ENCODE measurements around the gene TLR7. TPM values are rescaled to one million over a fixed set of nuclear protein-coding genes. Genes with fewer than 3 reads are reported as not detected.

Gene TLR7
- total RNA-seq, 6 experiments from 2014 or later: 0.10 to 0.58 (median 0.15) TPM

- Histone ChIP-seq H3K27ac (no peak overlapping the region), H3K36me3 (no peaks in the 10 kb centered on the region), H3K4me3 (no peak overlapping the region), H3K9me3 (no peaks in the 10 kb centered on the region), H3K4me1 (no peaks in the 10 kb centered on the region), H3K27me3 (no peaks in the 10 kb centered on the region)
- DNase-seq (no peak), ATAC-seq (no peak)
- intact Hi-C loops (cut with DNase I): loop anchor here (10.0 kb wide), 1 partner anchor 81 kb away; no protein-coding TSS in a partner anchor
- no peak for TF ChIP-seq CTCF (IDR thresholded peaks at IDR 0.05)
- TF ChIP-seq POLR2A (IDR thresholded peaks at IDR 0.05): no peak
- WGBS (ENCODE audit: insufficient coverage, low coverage, low lambda C conversion rate, missing lambda C conversion rate): 36% methylated on average over 2 of the region's 2 CpGs
These were observed 29.0 kb downstream of the TLR7 start for GRCh38 chrX:12895866-12896265.

- TF ChIP-seq CTCF (IDR thresholded peaks at IDR 0.05) (no peak), POLR2A (IDR thresholded peaks at IDR 0.05) (no peak)
- H3K4me1 ChIP-seq: no peaks in the 10 kb centered on the region
- DNase-seq (no peak), ATAC-seq (peak in 3 of 4 donors; percentile 23 to 31 (median 29))
- H3K27ac ChIP-seq: no peak overlapping the region
- intact Hi-C loops (cut with DNase I): loop anchor here (10.0 kb wide), 1 partner anchor 82 kb away; no protein-coding TSS in a partner anchor
- WGBS (ENCODE audit: insufficient coverage, low coverage, low lambda C conversion rate, missing lambda C conversion rate): 48% methylated on average over 4 of the region's 4 CpGs
- no peaks in the 10 kb centered on the region for H3K27me3 ChIP-seq
- no peaks in the 10 kb centered on the region for H3K9me3 ChIP-seq
- no peak overlapping the region for H3K4me3 ChIP-seq
- H3K36me3 ChIP-seq: no peaks in the 10 kb centered on the region
These were observed 30.1 kb downstream of the TLR7 start for GRCh38 chrX:12896935-12897334.

GRCh38 chrX:12898073-12898472 lies 31.2 kb downstream of the TLR7 start:
- intact Hi-C loops (cut with DNase I): loop anchor here (10.0 kb wide), 1 partner anchor 83 kb away; no protein-coding TSS in a partner anchor

GRCh38 chrX:12899506-12899905 lies 32.6 kb downstream of the TLR7 start:
- Histone ChIP-seq H3K27me3 (no peaks in the 10 kb centered on the region), H3K9me3 (no peaks in the 10 kb centered on the region), H3K27ac (no peak overlapping the region), H3K36me3 (no peaks in the 10 kb centered on the region), H3K4me3 (no peak overlapping the region), H3K4me1 (no peaks in the 10 kb centered on the region)
- no peak for ATAC-seq
- TF ChIP-seq CTCF (IDR thresholded peaks at IDR 0.05) (no peak), POLR2A (IDR thresholded peaks at IDR 0.05) (no peak)
- 30% methylated on average over 7 of the region's 7 CpGs for WGBS (ENCODE audit: insufficient coverage, low coverage, low lambda C conversion rate, missing lambda C conversion rate)
- intact Hi-C loops (cut with DNase I): loop anchor here (10.0 kb wide), 1 partner anchor 85 kb away; no protein-coding TSS in a partner anchor
- DNase-seq: no peak

More at GRCh38 chrX:12898073-12898472, 31.2 kb downstream of the TLR7 start:
- no peaks in the 10 kb centered on the region for H3K36me3 ChIP-seq
- TF ChIP-seq CTCF (IDR thresholded peaks at IDR 0.05): no peak
- TF ChIP-seq POLR2A (IDR thresholded peaks at IDR 0.05): no peak
- no peaks in the 10 kb centered on the region for H3K9me3 ChIP-seq
- H3K4me3 ChIP-seq: no peak overlapping the region
- no peak for ATAC-seq
- no peak for DNase-seq
- H3K27ac ChIP-seq: no peak overlapping the region
- H3K4me1 ChIP-seq: no peaks in the 10 kb centered on the region
- no peaks in the 10 kb centered on the region for H3K27me3 ChIP-seq
- WGBS (ENCODE audit: insufficient coverage, low coverage, low lambda C conversion rate, missing lambda C conversion rate): 42% methylated on average over 3 of the region's 5 CpGs

Data from right lobe of liver (tissue), 6 donors.